Nephron progenitor cell (in vitro differentiated cells): ENCODE measurements around the gene SAMM50.

Experiments used
- DNase-seq: peaks from one replicate; pipeline ENCODE4 v3.0.0; 2021
- H3K27ac Mint-ChIP-seq: 2 replicates; pipeline ENCODE4 v1.8.0; 2021; ENCODE audit warnings: mild to moderate bottlenecking, moderate library complexity, mixed read lengths
- H3K27me3 Mint-ChIP-seq: 2 replicates; pipeline ENCODE4 v1.8.0; 2021; ENCODE audit warnings: mild to moderate bottlenecking, low read depth, mixed read lengths; ENCODE audit not compliant: poor library complexity
- H3K36me3 Mint-ChIP-seq: 2 replicates; pipeline ENCODE4 v1.8.0; 2021; ENCODE audit warnings: low read depth, mixed read lengths
- H3K4me1 Mint-ChIP-seq: 2 replicates; pipeline ENCODE4 v1.8.0; 2021; ENCODE audit warnings: mixed read lengths
- H3K4me3 Mint-ChIP-seq: 2 replicates; pipeline ENCODE4 v1.8.0; 2021; ENCODE audit warnings: mild to moderate bottlenecking, moderate library complexity, mixed read lengths
- H3K9me3 Mint-ChIP-seq: 2 replicates; pipeline ENCODE4 v1.8.0; 2021; ENCODE audit warnings: mild to moderate bottlenecking, moderate library complexity, mixed read lengths
- TF ChIP-seq, protein P1 (sequence below): fragments of 200-600 bp; sonication (generic); IDR thresholded peaks from 2 replicates; pipeline ENCODE4 v1.5.0; 2021; ENCODE audit warnings: antibody characterized with exemption

SAMM50 gene

DNA sequence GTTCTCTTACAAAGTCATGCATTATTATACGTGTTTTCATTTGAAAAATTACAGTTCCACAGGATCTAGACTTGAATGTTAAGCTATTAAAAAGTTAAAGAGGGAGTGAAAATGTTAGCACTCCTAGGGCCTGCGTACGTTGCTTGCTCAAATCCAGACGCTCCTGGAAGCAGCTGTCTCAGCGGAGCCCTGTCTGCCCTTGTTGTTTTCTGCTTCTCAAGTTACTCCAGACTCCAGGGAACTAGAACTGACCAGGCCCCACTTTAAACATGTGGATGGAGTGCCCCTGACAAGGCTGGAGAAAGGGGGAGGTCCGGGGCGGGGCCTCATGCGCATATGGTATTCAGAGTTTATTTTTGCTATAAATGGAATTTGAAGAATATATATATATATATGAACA, 78.5 kb downstream of the SAMM50 start:
- H3K27me3 Mint-ChIP-seq: peaks cover 3% of the 10 kb centered on the region
- no peaks in the 10 kb centered on the region for H3K9me3 Mint-ChIP-seq
- H3K27ac Mint-ChIP-seq: peak overlapping the region; percentile 86
- no peaks in the 10 kb centered on the region for H3K36me3 Mint-ChIP-seq
- peaks cover 49% of the 10 kb centered on the region for H3K4me1 Mint-ChIP-seq
- peak; percentile 50 for DNase-seq
- TF ChIP-seq, protein P1, sequence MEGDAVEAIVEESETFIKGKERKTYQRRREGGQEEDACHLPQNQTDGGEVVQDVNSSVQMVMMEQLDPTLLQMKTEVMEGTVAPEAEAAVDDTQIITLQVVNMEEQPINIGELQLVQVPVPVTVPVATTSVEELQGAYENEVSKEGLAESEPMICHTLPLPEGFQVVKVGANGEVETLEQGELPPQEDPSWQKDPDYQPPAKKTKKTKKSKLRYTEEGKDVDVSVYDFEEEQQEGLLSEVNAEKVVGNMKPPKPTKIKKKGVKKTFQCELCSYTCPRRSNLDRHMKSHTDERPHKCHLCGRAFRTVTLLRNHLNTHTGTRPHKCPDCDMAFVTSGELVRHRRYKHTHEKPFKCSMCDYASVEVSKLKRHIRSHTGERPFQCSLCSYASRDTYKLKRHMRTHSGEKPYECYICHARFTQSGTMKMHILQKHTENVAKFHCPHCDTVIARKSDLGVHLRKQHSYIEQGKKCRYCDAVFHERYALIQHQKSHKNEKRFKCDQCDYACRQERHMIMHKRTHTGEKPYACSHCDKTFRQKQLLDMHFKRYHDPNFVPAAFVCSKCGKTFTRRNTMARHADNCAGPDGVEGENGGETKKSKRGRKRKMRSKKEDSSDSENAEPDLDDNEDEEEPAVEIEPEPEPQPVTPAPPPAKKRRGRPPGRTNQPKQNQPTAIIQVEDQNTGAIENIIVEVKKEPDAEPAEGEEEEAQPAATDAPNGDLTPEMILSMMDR: no peak
- H3K4me3 Mint-ChIP-seq: peak overlapping the region; percentile 51

DNA sequence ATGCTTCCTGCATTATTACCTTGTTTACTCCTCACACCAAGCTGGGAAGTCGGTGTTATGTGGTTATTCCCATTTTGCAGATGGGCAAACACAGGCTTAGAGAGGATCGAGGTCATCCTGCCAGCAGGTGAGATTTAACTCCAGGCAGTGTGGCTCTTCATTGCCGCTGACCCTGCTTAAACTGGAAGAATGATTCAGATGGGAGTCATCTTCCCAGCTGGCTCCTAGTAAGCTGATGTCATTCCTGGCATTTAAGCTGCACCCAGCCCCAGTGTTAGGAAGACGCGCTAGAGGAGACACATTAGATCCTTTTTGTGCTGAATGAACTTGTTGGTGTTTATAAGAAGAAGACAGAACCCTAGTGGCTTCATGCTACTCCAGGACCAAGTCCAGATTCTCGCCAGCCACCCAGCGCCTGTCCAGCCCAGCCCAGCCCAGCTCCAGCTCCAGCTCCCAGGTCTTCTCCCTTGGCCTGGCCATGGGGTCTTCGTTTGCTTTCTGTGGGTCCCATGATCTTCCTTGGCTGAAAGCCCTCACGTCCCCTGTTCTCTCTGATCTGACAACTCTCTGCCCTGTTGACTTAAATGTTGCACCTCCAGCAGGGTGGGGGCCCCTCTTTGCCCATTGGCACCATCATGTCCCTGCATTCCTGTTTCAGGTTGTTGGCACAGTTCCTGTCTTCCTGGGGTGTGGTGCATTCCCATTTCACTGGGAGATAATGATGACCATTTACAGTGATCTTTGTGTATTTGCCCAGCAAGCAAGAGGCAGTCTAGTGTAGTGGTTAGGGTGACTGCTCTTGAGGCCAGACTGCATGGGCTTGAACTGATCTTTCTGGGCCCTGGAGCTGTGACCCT, 82.5 kb downstream of the SAMM50 start:
- peaks cover 25% of the 10 kb centered on the region for H3K4me1 Mint-ChIP-seq
- no peak overlapping the region for H3K27ac Mint-ChIP-seq
- H3K36me3 Mint-ChIP-seq: peaks cover 10% of the 10 kb centered on the region
- TF ChIP-seq, protein P1: no peak
- no peak for DNase-seq
- H3K9me3 Mint-ChIP-seq: peaks cover 4% of the 10 kb centered on the region
- H3K27me3 Mint-ChIP-seq: no peaks in the 10 kb centered on the region
- H3K4me3 Mint-ChIP-seq: no peak overlapping the region

DNA sequence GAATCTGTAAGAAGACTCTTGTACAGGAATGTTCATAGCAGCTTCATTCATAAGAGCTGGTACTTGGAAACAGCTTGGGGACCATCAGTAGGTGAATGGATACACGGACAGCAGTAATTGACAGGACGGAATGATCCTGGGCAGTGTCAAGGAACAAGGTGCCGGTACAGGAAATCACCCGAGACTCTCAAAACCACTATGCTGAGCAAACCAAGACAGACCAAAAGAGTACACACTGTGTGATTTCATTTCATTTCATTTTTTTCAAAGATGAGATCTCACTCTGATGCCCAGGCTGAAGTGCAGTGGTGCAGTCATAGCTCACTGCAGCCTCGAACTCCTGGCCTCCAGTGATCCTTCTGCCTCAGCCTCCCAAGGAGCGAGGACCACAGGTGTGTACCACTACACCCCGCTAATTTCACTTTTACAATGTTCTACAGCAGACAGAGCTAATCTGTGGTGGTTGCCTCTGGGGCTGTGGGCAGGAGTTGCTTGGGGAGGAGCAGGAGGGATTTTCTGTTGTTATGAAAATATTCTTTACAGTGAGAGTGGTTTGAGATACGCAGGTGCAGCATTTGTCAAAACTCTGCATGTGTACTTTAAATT, 84.4 kb downstream of the SAMM50 start:
- Mint-ChIP-seq H3K36me3 (peaks cover 13% of the 10 kb centered on the region), H3K27ac (no peak overlapping the region), H3K27me3 (peaks cover 4% of the 10 kb centered on the region), H3K4me3 (no peak overlapping the region), H3K9me3 (peaks cover 4% of the 10 kb centered on the region), H3K4me1 (peaks cover 20% of the 10 kb centered on the region)
- TF ChIP-seq, protein P1: no peak
- no peak for DNase-seq

DNA sequence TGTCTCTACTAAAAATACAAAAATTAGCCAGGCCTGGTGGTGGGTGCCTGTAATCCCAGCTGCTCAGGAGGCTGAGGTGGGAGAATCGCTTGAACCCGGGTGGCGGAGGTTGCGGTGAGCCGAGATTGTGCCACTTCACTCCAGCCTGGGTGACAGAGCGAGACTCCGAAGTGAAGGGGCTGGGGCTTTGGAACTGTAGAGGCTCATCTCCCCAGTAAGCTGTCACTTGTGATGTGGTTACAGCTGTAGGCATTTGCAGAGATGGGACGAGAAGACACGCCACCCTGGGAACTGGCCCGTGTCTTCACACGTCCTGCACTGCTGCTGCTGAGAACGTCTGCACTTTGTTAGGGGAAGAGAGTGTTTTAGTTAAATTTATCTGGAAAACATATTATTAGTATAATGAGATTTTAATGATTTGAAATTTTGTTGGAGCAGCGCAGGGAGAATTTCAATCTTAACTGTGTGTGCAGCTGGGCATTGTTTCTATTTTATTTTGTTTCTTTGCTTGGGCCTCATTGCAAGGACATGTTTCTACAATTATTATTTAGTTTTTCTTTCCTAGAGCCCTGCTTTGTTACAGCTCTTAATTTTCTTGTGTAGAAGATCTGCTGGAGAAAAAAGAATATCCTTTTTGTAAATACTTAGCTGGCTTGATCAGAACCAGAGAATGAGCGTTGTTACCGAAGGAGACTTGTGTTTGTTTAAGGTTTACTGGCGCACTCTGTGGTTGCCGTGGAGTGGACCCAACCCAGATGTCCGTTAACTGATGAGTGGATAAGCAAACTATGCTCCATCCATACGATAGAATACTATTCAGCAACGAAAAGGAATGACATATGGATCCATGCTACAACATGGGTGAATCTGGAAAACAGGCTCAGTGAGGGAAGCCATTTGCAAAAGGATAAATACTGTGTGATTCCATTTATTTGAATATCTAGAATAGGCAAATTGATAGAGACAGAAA, 87.3 kb downstream of the SAMM50 start:
- DNase-seq: no peak
- Mint-ChIP-seq H3K36me3 (peaks cover 13% of the 10 kb centered on the region), H3K4me3 (no peak overlapping the region), H3K4me1 (peaks cover 28% of the 10 kb centered on the region), H3K27ac (no peak overlapping the region), H3K9me3 (peaks cover 9% of the 10 kb centered on the region), H3K27me3 (peaks cover 8% of the 10 kb centered on the region)
- TF ChIP-seq, protein P1: no peak

DNA sequence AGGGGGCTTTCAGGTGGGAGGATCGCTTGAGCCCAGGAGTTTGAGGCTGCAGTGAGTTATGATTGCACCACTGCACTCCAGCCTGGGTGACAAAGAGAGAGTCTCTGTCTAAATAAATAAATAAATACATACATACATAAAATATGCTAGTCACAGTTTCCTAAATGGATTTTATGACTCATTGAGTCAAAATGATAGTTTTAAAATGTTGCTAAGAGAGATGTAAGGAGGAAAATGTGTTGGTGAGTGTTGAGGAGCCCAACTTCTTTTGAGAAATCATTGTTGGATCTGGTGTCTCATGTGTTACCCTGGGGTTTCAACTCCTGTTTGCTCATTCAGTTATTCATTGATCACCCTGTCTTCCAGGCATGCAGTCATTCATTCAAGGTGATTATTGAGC, 89.9 kb downstream of the SAMM50 start:
- Mint-ChIP-seq H3K27ac (no peak overlapping the region), H3K4me1 (peaks cover 33% of the 10 kb centered on the region), H3K4me3 (no peak overlapping the region), H3K36me3 (peaks cover 8% of the 10 kb centered on the region), H3K27me3 (peaks cover 8% of the 10 kb centered on the region), H3K9me3 (peaks cover 8% of the 10 kb centered on the region)
- no peak for DNase-seq
- TF ChIP-seq, protein P1: no peak
